ENCODE results near the gene ATXN7.

The ATXN7 gene

DNA sequence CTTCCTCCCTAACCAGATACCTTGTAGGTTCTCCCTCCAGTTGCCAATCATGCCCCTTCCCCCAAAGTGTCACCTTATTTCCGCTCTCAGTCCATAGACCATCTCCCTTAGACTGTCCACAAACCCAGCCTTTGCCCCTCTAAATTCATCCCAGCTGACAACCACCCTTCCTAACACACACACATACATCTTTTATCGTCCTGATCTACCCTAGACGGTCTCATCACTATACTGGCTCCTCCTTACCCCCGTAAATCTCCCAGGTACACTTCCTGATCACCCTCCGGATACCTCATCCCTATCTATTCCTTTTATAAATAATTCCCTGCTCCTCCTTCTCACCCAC lies 890 bp upstream of the ATXN7 start:
- no peak for DNase-seq (ENCODE audit: extremely low read depth in 1 of 2, low read depth in 1 of 2)

- peak in 1 of 2 donors; percentile 17 for DNase-seq (ENCODE audit: extremely low read depth in 1 of 2, low read depth in 1 of 2)
These were observed 619 bp downstream of the ATXN7 start for GRCh38 chr3:63864008-63864964.

DNA sequence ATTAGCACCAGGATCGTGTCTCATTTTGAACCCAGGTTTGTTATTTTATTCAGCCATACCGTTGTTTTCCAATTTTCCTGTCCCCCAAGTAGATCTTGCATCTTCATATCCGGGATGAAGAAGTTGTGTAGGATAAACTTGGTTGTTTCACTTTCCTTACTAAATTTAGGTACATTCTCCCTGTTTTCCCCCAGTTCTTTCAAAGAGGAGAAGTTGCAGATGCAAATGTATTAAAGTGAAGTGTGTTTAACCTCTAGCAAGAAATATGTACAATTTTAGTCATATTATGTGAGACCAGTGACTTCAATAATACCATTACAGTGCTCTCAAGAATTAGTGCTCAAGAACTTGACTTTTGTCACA lies 1.3 kb downstream of the ATXN7 start:
- no peak for DNase-seq (ENCODE audit: extremely low read depth in 1 of 2, low read depth in 1 of 2)

- no peak for DNase-seq (ENCODE audit: extremely low read depth in 1 of 2, low read depth in 1 of 2)
These were observed 3.6 kb downstream of the ATXN7 start for GRCh38 chr3:63867225-63867624.

GRCh38 chr3:63869940-63870614 lies 6.4 kb downstream of the ATXN7 start:
- no peak for DNase-seq (ENCODE audit: extremely low read depth in 1 of 2, low read depth in 1 of 2)

- DNase-seq (ENCODE audit: extremely low read depth in 1 of 2, low read depth in 1 of 2): no peak
These were observed 6.9 kb downstream of the ATXN7 start for GRCh38 chr3:63870615-63871005.

GRCh38 chr3:63872135-63872924 lies 8.7 kb downstream of the ATXN7 start:
- no peak for DNase-seq (ENCODE audit: extremely low read depth in 1 of 2, low read depth in 1 of 2)

GRCh38 chr3:63874769-63875168 lies 11.1 kb downstream of the ATXN7 start:
- no peak for DNase-seq (ENCODE audit: extremely low read depth in 1 of 2, low read depth in 1 of 2)

DNA sequence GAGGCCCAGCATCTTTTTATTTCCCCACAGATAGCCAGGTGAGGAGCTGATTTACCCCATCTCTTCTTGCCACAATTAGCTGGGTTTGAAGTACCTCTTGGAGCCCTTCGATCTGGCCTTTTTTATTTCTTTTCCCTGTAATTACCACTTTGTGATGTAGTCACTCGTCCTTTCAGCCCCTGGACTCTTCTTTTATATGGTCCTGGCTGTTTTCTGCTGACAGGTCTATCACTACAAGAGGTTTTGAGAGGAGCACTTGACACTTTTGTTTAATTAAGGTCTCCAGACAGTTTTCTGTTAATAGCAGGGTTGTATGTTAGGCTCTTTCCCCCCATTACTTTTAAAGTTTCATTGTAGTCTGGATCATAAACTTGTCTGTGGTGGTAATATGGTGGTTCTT lies 11.8 kb downstream of the ATXN7 start:
- DNase-seq (ENCODE audit: extremely low read depth in 1 of 2, low read depth in 1 of 2): no peak

GRCh38 chr3:63876260-63876659 lies 12.6 kb downstream of the ATXN7 start:
- DNase-seq (ENCODE audit: extremely low read depth in 1 of 2, low read depth in 1 of 2): no peak

DNA sequence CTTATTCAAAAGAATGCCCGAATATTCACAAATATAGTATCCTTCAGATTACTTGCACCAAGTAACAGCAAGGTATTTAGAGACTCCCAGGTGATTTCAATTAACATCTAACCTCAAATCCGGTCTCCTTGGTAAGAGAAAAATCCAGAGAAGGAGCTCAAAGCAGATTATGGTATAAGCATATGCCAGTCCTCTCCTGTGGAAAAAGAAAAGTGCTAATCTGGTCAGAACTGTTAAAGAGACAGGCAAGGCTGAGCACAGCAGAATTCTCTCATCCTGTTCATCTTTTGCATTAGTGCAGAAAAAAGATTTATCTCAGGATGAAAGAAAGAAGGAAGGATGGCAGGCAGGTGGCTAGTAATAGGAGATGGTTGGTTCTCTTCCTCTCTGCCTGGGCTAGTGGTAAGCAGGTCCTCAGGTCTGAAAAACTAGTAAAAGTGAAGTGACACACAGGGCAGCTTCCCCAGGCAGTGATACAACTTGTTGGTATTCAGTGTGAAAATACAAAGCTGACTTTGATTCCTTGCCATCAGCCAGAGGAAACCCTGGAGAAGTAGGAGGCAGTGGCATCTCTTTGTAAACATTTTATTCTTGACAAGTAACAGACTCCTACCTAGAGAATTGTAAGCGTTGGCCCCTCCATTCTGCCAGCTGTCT lies 14.2 kb downstream of the ATXN7 start:
- no peak for DNase-seq (ENCODE audit: extremely low read depth in 1 of 2, low read depth in 1 of 2)

DNA sequence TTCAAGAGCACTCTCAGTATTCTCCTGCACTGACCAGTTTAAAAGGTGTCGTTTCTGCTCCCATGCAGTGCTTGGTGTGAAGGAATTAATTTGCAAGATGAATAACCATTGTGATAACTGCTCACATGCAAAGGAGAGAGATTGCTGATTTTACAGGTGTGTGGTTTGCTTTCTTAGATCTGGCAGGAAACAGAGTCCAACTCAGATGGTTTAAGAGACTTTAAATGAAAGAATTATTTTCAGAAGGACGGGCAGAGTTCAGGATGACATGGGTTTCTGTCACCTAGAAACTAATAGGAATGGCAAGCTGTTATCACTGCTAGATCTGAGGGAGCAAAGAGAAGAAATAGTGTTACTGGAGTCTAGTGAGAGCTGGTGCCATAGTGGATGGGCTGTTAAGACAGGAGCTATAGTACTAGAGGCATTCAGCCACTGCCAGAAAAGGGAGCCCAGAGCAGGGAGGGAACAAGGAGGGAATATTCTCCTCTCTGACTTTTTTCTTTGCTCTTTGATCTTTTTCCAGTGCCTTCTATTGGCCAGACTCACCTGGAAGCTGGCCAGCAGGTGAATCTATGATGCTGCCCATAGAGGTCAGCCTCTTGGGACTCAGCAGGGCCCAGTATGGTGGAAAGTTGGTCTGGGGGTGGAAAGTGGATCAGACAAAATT lies 14.9 kb downstream of the ATXN7 start:
- no peak for DNase-seq (ENCODE audit: extremely low read depth in 1 of 2, low read depth in 1 of 2)

DNA sequence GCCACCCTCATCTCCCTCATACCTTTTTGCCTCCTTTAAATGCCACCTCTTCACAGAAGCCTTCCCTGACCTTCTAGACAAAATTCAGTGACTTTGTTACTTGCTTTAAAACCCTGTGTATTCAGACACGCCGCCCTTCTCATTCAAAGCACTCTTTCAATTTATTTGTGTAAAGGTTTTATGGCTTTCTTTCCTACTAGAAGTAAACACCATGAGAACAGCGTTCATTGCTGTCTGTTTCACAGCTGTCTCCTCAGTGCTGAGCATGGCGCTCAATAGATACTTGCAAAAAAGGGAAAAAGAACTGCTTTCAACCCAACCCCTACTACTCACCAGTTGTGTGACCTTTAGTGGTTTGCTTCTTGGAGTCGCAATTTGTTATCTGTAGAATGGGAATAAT lies 17.0 kb downstream of the ATXN7 start:
- no peak for DNase-seq (ENCODE audit: extremely low read depth in 1 of 2, low read depth in 1 of 2)

DNA sequence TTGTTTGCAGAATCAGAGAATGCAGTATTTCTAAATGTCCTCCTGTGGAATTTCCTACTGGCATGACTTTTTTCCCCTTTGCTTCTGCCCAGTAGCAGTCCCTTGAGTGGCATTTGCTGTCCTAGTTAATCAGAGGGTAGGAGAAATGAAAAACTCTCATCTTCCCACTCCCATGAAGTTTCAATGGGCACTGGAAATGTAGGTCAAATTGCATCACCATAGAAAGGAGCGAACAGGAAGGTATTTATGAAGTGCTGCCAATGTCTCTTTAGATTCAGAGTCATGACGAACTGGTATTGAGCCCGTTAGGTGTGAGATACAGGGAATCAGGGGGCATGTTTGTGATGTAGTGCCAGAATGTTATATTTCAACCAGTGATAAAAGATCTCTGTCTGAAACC lies 23.2 kb downstream of the ATXN7 start:
- no peak for DNase-seq (ENCODE audit: extremely low read depth in 1 of 2, low read depth in 1 of 2)

DNA sequence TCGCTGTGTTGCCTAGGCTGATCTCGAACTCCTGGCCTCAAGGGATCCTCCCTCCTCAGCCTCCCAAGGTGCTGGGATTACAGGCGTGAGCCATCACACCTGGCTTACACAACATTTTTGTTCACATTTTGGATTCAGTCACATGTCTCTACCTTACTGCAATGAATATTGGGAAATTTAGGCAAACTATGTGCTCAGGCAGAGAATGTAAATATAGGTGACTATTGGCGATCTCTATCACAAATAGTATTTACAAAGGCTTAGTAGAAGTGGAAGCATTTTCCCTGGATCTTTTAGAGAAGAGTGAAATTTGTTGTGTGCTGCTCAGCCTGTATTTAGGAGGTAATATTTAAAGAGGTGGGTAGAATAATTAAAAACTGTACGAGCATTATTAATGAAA lies 27.9 kb downstream of the ATXN7 start:
- DNase-seq (ENCODE audit: extremely low read depth in 1 of 2, low read depth in 1 of 2): no peak

GRCh38 chr3:63892773-63893352 lies 29.2 kb downstream of the ATXN7 start:
- DNase-seq (ENCODE audit: extremely low read depth in 1 of 2, low read depth in 1 of 2): no peak

GRCh38 chr3:63895422-63896189 lies 31.9 kb downstream of the ATXN7 start:
- DNase-seq (ENCODE audit: extremely low read depth in 1 of 2, low read depth in 1 of 2): no peak

GRCh38 chr3:63896332-63897030 lies 32.8 kb downstream of the ATXN7 start:
- no peak for DNase-seq (ENCODE audit: extremely low read depth in 1 of 2, low read depth in 1 of 2)

- no peak for DNase-seq (ENCODE audit: extremely low read depth in 1 of 2, low read depth in 1 of 2)
These were observed 36.3 kb downstream of the ATXN7 start for GRCh38 chr3:63900010-63900409.
